GM13977 (cell line): ENCODE data around the gene MTURN.

Experiments used
- DNase-seq: peaks from one replicate; pipeline ENCODE4 v3.0.0; 2012; ENCODE audit warnings: low spot score
- in situ Hi-C: fragments of 300-500 bp; cut with MboI; formaldehyde crosslinking; loops from one replicate; pipeline ENCODE4 v1.12.0; 2022; ENCODE audit warnings: low sequenced_read_pairs, low pct_unique_long_range_greater_than_20kb, mixed read lengths, inconsistent platforms; ENCODE audit not compliant: unreplicated experiment
- TF ChIP-seq, protein P1 (sequence below): IDR thresholded peaks from 2 replicates; pipeline ENCODE4 v1.5.1; 2012; ENCODE audit warnings: mild to moderate bottlenecking, control low read depth; ENCODE audit not compliant: insufficient read depth; ENCODE audit errors: extremely low read depth, missing control alignments

The MTURN gene

DNA sequence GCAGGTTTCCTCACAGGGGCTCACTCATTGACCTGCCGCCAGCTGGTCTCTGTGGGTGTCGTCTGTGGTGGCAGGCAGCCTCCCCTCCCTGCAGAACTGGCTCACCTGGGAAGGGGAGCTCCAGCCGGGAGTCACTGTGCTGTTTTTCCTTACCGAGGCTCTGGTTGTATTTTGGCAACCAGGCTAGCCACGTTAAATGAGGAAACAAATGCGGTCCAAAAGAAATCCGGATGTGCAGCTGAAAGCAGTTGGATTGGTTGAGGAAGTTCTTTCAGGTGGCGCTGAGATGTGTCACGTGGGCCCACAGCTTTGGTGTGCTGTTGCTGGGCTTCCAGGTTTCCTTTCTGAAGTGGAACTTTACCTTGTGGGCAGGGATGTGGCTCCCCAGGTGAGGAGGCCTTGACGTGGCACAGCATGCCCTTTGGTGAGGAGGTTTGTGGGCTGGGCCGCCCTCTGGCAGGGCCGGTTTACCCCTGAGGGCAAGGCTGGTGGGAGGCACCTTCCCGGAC lies 14.2 kb downstream of the MTURN start:
- TF ChIP-seq, protein P1, sequence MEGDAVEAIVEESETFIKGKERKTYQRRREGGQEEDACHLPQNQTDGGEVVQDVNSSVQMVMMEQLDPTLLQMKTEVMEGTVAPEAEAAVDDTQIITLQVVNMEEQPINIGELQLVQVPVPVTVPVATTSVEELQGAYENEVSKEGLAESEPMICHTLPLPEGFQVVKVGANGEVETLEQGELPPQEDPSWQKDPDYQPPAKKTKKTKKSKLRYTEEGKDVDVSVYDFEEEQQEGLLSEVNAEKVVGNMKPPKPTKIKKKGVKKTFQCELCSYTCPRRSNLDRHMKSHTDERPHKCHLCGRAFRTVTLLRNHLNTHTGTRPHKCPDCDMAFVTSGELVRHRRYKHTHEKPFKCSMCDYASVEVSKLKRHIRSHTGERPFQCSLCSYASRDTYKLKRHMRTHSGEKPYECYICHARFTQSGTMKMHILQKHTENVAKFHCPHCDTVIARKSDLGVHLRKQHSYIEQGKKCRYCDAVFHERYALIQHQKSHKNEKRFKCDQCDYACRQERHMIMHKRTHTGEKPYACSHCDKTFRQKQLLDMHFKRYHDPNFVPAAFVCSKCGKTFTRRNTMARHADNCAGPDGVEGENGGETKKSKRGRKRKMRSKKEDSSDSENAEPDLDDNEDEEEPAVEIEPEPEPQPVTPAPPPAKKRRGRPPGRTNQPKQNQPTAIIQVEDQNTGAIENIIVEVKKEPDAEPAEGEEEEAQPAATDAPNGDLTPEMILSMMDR, result no peak
- in situ Hi-C loops, result no loop called here
- DNase-seq, result no peak

DNA sequence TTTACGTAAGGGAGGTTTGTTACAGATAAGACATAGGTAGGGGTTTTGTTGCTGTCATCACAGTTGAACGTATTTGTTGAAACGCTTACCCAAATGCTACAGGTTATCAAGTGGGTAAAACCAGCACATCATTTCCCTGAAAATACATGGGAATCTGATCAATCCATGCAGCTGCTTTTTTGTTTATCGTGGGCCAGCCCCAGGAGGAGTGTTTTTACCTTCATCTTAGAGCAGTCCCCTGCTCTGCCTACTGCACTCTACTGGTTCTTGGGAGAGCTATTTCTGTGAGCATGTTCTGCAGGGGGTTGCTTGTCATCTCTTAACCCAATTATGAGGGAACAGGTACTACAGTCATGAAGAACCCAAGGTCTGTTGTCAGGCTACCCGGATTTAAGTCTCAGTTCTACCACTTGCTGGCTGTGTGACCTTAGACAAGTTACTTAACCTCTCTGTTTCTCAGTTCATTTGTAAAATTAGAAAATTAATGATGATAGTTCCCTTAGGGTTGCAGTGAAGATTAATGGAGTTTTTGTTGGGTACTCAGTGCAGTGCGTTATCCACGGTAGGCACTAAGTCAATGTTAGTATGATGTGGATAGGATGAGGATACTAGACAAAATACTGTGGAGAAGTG lies 15.0 kb downstream of the MTURN start:
- in situ Hi-C loops, result loop anchor here (25.0 kb wide), 1 partner anchor 413 kb away; no protein-coding TSS in a partner anchor
- no peak for DNase-seq
- TF ChIP-seq, protein P1, result no peak

DNA sequence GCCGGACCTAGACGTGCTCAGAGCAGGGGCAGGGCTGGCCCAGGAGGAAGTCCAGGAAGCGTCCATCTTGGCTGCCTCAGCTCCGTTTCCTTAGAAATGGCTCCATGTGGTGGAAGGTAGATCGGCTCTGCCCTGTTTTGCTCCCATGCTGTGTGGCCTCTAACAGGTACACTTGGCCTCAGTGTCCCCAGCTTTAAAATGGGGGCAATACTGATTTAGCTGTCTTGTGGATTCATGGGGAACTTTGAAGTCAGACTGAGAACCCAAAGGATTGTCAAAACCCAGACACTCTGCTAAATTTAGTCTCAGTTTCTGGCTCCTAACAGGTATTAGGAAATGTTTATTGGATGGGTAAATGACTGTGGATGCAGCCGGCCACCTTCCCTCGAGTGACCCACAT lies 15.9 kb downstream of the MTURN start:
- no peak for DNase-seq
- TF ChIP-seq, protein P1, result no peak
- in situ Hi-C loops, result loop anchor here (25.0 kb wide), 1 partner anchor 412 kb away; no protein-coding TSS in a partner anchor

DNA sequence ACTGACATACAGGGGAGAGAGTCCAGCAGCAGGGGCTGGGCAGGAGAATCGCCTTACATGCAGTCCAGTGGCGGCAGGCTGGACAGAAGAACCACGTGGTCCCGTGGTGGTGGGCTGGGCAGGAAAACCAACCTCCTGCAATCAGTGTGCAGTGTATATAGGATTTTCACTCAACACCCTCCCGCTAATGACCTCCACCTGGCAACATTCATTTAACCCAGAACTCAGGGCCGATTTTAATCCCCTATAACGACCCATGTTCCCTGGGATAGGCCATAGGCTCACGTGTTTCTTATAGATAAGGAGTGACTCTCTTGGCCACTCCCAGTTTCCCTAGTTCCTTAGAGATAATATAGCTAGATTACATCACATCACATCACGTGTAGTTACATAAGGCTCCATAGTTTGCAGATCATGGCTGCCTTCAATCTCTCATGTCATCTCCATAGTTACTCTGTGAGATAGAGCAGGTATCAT lies 19.4 kb downstream of the MTURN start:
- in situ Hi-C loops, result loop anchor here (25.0 kb wide), 1 partner anchor 408 kb away; no protein-coding TSS in a partner anchor
- TF ChIP-seq, protein P1, result no peak
- DNase-seq, result no peak

DNA sequence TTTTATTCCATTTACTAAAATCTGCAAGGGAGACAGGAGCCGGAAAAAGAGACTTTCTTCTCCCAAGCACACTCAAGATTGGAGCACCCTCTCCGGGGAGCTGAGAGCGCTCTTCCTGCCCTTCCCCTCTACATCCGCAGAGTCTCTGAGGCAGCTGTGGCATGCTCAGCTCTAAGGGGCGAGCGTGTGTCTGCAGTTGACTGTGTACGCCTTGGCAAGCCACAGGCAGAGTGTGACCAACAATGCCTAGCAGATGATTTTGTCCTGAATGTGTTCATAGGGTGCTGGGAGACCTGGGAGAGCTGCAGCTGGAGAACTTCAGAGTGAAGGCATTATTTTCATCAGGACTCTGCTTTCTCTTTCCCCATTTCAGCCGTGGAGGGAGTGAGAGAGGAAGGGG lies 20.7 kb downstream of the MTURN start:
- no peak for DNase-seq
- TF ChIP-seq, protein P1, result no peak
- in situ Hi-C loops, result loop anchor here (25.0 kb wide), 1 partner anchor 407 kb away; no protein-coding TSS in a partner anchor

DNA sequence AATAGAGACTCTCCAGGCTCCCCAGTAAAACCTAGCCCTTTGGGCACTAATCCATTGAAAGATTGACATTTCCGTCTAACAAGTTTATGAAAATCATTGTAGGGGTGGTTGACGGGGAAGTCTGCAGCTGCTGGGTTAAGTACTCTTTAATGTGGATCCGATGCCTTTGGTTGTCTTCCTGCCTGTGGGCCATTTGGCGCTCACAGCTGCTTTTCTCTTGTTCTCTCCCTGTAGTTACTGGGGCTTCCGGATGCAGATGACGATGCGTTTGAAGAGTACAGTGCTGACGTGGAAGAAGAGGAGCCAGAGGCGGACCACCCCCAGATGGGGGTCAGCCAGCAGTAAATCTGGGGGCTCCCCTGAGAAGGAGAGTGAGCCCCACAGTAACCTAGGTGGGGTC lies 22.4 kb downstream of the MTURN start:
- no peak for DNase-seq
- TF ChIP-seq, protein P1, result no peak
- in situ Hi-C loops, result loop anchor here (25.0 kb wide), 1 partner anchor 405 kb away; no protein-coding TSS in a partner anchor
